ENCODE measurements around the gene OR10H4. TPM values are rescaled to one million over a fixed set of nuclear protein-coding genes. Genes with fewer than 3 reads are reported as not detected.
"Not testable (repeated sequence)": the region's sequence is repeated elsewhere in the genome, so short reads cannot be mapped to it uniquely, and the experiment has no call there.

Gene OR10H4
- total RNA-seq, 1 donor from 2014 or later = not detected

DNA sequence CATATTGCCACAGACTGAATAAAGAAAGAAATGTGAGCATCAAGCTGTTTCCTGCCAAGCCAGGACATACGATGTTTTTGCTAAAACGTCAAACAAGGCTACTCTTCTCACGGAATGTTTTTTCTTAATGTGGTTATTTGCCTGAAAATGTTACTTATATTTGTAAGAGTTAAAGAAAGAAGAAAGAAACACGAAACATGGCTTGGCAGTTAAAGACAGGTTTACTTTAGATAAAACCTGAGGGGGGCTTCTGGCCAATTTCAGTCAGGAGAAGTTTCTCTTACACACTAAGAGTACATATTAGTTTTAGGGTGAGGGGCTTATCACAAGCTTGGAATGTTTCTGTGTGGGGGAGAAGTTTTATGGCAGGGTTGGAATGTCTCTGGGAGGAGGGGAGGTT lies 4.4 kb upstream of the OR10H4 start:
- DNase-seq (ENCODE audit: low read depth) = no peak

DNA sequence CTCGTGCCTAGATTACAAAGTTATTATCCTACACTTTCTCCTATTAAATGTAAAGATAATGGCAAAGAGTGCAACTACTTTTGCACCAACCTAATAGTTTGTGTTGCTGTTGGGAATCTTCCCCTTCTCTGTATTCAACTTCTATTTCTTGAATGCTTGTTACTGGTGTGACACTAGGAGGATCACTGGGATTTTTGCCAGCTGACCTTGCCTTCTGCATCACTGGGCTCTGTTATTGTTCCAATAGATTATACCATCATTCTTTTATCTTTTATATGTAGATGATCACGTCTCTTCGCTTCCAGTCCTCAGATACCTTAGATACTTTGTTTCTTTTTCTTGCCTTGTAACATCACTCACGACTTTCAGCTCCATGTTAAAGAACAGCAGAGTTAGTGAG lies 3.5 kb upstream of the OR10H4 start:
- no peak for DNase-seq (ENCODE audit: low read depth)

DNA sequence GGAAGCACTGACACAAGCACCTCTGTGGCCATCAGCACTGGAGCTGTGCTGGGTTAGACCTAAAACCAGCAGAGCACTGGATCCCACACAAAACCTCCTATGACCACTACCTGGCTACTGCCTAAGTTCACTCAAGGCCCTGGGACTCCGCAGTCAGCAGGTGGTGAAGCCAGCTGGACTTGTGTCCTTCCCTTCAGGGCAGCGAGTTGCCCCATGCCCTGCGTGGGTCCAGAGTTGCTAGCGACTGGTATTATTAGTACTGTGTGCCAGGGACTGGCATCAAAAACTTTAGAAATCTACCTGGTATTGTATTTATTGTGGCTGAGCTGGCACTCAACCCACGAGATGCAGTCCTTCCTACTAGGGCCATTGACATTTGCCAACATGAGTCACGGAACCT lies 6.0 kb downstream of the OR10H4 start:
- DNase-seq (ENCODE audit: low read depth) = no peak

DNA sequence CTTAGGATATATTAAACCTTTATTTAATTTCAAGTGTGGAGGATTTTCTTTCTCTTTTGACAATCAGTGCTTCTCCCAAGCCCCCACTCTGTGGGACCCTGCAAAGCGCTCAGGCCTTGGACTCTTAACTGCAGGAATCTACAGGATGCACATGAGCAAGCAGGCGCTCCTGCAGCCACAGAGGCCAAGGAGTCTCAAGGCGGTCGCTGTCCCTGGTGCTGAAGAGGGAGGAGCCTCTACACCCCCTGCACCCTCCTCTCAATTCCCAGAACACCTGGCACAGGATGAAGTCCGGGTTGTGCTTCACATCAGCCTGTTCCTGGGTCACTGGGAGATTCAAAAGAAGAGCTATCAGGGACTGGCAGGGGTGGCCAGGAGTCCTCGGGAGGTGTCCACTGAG lies 13.5 kb downstream of the OR10H4 start:
- no peak for DNase-seq (ENCODE audit: low read depth)

DNA sequence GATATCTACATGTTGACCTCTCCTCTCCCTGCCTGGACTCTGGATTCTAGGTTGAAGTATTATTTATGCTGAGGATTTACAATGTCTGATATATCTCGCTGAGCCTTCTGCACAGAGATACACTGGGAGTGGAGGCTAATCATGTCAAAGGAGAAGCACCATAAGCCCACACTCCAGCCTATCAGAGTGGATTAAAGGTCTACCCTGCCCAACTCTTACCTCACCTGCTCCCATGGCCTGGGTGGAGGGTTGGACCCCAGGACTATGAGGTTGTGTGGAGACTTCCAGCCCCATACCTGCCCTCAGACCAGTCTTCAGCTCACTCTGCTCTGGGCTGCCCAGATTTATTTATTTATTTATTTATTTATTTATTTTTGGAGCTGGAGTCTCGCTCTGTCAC lies 15.4 kb downstream of the OR10H4 start:
- no peak for DNase-seq (ENCODE audit: low read depth)

DNA sequence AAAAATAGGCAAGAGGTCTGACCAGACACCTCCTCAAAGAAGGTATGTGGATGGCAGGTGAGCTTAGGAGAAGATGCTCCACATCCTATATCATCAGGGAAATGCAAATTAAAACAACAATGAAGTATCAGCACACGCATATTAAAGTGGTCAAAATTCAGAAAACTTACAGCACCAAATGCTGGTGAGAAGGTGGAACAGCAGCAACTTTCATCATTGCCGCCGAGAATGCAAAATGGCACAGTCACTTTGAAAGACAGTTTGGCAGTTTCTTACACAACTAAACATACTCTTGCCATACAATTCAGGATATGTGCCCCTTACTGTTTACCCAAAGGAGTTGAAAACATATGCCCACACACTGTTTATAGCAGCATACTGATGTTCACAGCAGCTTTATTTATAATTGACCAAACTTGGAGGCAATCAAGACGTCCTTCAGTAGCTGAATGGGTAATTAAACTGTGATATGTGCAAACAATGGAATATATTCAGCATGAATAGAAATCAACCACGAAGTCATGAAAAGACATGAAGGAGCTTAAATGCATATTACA lies 22.5 kb downstream of the OR10H4 start:
- no peak for DNase-seq (ENCODE audit: low read depth)

DNA sequence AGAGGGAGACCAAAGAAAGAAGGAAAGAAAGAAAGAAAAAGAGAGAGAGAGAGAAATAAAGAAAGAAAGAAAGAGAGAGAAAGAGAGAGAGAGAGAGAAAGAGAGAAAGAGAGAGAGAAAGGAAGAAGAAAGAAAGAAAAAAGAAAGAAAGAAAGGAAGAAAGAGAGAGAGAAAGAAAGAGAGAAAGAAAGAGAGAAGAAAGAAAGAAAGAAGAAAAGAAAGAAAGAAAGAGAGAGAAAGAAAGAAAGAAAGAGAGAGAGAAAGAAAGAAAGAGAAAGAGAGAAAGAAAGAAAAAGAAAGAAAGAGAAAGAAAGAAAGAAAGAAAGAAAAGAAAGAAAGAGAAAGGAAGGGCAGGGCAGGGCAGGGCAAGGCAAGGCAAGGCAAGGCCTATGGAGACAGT lies 23.2 kb downstream of the OR10H4 start:
- not testable (repeated sequence) for DNase-seq (ENCODE audit: low read depth)

DNA sequence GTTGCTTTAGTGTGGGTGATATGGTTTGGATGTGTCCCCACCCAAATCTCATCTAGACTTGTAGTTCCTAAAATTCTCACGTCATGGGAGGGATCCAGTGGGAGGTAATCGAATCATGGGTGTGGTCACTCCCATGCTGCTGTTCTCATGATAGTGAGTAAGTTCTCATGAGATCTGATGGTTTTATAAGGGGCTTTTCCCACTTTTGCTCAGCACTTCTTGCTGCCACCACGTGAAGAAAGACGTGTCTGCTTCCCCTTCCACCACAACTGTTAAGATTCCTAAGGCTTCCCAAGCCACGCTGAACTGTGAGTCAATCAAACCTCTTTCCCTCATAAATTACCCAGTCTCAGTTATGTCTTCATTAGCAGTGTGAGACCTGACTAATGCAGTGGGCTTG lies 26.0 kb downstream of the OR10H4 start:
- DNase-seq (ENCODE audit: low read depth) = no peak

DNA sequence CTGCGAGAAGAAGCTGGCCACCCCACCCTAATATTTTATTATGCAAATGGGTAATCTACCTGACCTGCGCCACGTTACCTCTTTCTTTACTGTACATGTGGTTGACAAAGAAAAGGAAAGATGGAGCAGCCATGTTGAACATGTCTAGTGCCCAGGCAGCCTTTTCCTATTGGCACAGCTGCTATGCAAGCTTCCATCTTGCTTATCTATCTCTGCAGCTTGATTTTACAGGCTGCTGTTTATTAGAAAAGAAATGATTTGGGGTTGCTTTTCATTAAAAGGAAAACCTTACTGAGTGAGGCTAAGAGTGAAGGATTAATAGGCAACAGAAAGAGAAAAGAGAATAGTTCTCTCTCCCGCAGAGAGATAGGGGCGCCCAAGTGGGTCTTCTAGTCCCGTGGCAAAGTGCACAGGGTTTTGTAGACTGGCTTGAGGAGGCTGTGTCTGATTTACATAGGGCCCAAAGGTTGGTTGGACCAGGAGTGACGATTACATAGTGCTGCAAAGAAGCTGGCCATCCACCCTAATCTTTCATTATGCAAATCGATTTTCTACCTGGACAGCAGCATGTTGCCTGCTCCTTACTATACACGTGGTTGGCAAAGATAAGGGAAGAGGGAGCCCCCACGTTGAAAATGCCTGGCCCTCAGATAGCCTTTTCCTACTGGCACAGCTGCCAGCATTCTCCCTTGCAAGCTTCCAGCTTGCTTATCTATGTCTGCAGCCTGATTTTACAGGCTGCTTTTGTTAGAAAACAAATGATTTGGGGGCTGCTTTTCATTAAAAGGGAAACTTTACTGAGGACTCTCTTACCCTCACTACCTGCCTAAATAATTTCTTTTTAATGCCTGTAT lies 28.3 kb downstream of the OR10H4 start:
- DNase-seq (ENCODE audit: low read depth) = no peak

DNA sequence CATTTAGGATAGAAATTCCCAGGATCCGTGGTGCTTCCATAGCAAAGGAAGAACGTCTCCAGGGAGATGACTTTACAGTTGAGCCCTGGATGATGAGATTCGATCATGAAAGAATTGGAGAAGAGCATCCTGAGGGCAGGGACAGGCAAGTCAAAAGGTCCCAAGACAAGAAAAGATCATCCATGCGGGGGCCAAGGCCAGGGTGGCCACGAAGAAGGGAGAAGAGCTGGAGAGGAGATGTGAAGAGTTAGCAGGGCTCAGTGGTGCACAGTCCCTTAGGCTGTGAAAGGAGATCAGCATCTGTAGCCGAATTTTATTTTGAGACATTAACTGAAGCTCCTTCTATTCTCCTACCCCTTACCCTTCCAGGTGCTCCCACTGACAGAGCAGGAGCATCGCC lies 28.9 kb downstream of the OR10H4 start:
- DNase-seq (ENCODE audit: low read depth) = no peak

DNA sequence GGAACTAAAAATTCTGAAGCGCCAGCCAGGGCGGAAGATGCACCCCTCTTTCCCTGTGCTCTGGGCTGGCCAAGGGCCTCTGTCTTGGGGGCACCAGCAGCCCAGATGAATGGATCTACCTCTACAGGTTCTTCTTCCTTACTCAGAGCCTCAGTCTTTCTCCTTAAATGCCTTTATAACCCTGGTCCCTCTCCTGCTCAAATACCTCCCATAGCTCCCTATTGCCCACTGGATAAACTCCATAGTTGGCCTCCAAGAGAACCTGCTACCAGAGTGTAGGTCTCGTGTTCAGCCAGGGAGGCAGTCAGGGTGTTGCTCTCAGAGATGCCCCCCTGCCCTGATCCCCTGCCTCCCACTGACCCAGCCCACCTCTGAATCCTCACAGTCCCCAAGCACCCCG lies 30.5 kb downstream of the OR10H4 start:
- no peak for DNase-seq (ENCODE audit: low read depth)

DNA sequence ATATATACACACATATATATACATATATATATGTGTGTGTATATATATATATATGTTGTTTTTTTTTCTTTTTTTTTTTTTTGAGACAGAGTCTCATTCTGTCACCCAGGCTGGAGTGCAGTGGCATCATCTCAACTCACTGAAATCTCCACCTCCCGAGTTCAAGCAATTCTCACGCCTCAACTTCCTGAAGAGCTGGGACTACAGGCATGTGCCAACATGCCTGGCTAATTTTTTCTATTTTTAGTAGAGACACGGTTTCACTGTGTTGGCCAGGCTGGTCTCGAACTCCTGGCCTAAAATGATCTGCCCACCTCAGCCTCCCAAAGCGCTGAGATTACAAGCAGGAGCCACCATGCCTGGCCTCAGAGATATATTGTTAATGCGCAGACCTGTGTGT lies 37.0 kb downstream of the OR10H4 start:
- not testable (repeated sequence) for DNase-seq (ENCODE audit: low read depth)

DNA sequence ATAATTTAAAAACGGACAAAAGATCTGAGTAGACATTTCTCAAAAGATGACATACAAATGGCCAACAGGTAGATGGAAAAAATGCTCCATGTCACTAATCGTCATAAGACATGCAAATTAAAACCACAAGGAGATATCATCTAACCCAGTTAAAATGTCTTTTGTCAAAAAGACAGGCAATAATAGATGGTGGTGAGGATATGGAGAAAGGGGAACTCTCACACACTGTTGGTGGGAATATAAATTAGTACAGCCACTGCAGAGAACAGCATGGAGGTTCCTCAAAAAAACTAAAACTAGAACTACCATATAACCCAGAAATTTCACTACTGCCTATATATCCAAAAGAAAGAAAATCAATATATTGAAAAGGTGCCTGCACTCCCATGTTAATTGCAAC lies 37.9 kb downstream of the OR10H4 start:
- DNase-seq (ENCODE audit: low read depth) = no peak

DNA sequence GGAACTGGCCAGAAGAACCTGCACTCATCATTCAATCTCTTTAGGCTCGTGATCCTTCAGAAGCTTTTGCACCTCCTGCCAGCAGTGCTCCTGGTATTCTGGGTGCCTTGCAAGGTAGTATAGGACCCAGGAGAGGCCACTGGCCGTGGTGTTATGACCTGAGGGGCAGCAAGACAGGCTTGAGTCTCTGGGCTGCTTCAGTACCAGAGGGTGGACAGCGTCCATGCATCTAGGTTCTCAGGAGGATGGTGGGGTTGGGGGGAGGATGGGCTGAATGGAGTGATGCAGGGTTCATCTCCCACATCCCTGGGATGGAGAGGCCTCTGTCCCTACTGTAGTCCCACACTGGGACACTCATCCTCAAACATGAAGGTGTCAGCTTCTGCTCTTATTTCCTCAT lies 41.1 kb downstream of the OR10H4 start:
- no peak for DNase-seq (ENCODE audit: low read depth)

DNA sequence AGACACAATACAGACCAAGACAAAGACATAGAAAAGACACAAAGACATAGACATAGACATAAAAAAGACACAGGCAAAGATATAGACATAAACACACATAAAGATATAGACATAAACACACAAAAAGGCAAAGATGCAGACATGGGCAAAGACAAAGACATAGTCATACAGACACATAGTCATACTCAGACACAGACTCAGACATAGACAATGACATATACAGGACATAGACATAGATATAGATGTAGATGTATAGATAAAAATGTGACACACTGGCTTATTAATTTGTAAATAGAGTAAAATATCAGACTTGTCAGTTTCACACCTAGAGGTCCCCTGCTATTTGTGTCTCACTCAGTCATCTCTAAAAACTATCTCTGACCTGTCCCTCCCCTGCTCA lies 42.8 kb downstream of the OR10H4 start:
- no peak for DNase-seq (ENCODE audit: low read depth)

DNA sequence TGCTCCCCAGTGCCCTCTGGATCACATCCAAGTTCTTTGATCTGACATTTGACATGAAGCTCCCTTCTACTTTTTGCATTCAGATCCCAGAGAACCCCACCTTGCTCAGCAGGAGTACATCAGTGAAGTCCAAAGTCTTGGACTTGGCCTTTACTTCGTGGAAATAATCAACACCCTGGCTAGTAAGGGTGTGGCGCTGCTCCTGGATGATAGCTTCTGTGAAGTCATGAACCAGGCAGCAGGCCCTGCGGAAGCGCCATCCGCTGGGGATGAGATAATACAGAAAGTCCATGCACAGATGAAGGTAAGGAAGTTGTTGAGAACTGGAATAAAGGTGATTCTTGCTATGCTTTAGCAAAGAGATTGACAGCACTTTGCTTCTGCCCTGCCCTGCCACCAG lies 43.2 kb downstream of the OR10H4 start:
- DNase-seq (ENCODE audit: low read depth) = no peak

DNA sequence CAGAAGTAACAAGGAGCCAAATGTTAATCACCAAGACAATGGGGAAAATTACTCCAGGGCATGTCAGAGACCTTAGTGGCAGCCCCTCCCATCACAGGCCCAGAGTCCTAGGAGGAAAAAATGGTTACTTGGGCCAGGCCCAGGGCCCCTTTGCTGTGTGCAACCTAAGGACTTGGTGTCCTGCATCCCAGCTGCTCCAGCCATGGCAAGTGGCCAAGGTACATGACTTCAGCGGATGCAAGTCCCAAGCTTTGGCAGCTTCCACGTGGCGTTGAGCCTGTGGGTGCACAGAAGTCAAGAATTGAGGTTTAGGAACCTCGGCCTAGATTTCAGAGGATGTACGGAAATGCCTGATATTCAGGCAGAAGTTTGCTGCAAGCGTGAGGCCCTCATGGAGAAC lies 46.7 kb downstream of the OR10H4 start:
- no peak for DNase-seq (ENCODE audit: low read depth)

DNA sequence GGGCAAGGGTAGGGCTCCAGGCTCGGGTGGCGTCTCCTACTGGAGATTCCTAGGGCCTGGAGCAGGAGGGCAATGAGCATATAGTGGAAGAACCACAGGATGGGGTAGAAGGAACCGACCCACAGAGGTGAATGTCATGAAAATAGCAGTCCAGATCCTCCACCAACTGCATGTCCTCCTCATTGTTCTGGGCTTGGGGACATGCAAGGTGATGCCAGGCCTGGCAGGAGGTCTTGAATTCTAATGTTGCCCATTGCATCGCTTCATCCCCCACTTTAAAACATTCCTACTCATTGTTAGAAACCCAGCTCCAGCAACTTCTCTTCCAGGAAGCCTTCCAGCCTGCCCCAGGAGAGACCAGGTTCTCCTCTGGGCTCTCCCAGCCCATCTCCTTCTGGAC lies 49.4 kb downstream of the OR10H4 start:
- no peak for DNase-seq (ENCODE audit: low read depth)

Other genes starting within 250 kb of the OR10H4 start
- not detected in 2 replicates for gene OR10H2, start 221.0 kb upstream of the OR10H4 start, total RNA-seq
- gene OR10H3, start 211.0 kb upstream of the OR10H4 start, total RNA-seq = not detected in 2 replicates
- gene OR10H5, start 161.3 kb upstream of the OR10H4 start, total RNA-seq = not detected in 2 replicates
- 0.45 and 1.7 TPM in 2 replicates for gene OR10H1, start 133.3 kb upstream of the OR10H4 start, total RNA-seq
- 0.05 and 1.9 TPM in 2 replicates for gene CYP4F2, start 50.9 kb upstream of the OR10H4 start, total RNA-seq
- gene CYP4F11, start 14.5 kb upstream of the OR10H4 start, total RNA-seq = 2.4 and 2.6 TPM in 2 replicates
- 607 and 845 TPM in 2 replicates for gene TPM4, start 127.5 kb downstream of the OR10H4 start, total RNA-seq
- gene RAB8A, start 162.9 kb downstream of the OR10H4 start, total RNA-seq = 72.4 and 82.0 TPM in 2 replicates
- gene HSH2D, start 194.7 kb downstream of the OR10H4 start, total RNA-seq = 0.05 and 6.3 TPM in 2 replicates
- not detected in 2 replicates for gene CIB3, start 224.5 kb downstream of the OR10H4 start, total RNA-seq
- gene FAM32A, start 236.4 kb downstream of the OR10H4 start, total RNA-seq = 173 and 192 TPM in 2 replicates
- gene AP1M1, start 248.9 kb downstream of the OR10H4 start, total RNA-seq = 53.7 and 144 TPM in 2 replicates

All from renal cortical epithelial cell (primary cell).